IMR-90 (cell line): Measurements from ENCODE around the gene C2orf74.

Experiments
- BHLHE40 ChIP-seq: fragments of 150-350 bp; IDR thresholded peaks from 2 replicates; pipeline ENCODE4 v1.6.1; 2016; ENCODE audit warnings: mild to moderate bottlenecking, low read depth, low read length
- CHD1 ChIP-seq: IDR thresholded peaks from 2 replicates; pipeline ENCODE4 v1.6.1; 2012; ENCODE audit warnings: low read depth, low read length, improper control_type of control experiment
- CTCF ChIP-seq: conservative IDR thresholded peaks from 2 replicates; pipeline ENCODE4 v1.5.1; 2012; ENCODE audit warnings: mild to moderate bottlenecking, low read depth, low read length, improper control_type of control experiment
- ELK1 ChIP-seq: fragments of 150-350 bp; IDR thresholded peaks from 2 replicates; pipeline ENCODE4 v1.6.1; 2016; ENCODE audit warnings: low read depth, mild to moderate bottlenecking, low read length, moderate library complexity, borderline replicate concordance
- MAFK ChIP-seq: IDR thresholded peaks from 2 replicates; pipeline ENCODE4 v1.6.1; 2012; ENCODE audit warnings: low read depth, low read length, improper control_type of control experiment
- MAZ ChIP-seq: IDR thresholded peaks from 2 replicates; pipeline ENCODE4 v1.6.1; 2012; ENCODE audit warnings: low read depth, mild to moderate bottlenecking, low read length, improper control_type of control experiment, moderate library complexity, borderline replicate concordance
- NFE2L2 ChIP-seq: fragments of 150-350 bp; IDR thresholded peaks from 2 replicates; pipeline ENCODE4 v1.6.1; 2016; ENCODE audit warnings: low read depth, mild to moderate bottlenecking, low read length
- POLR2A ChIP-seq: IDR thresholded peaks from 2 replicates; pipeline ENCODE4 v1.6.1; 2012; ENCODE audit warnings: mild to moderate bottlenecking, low read depth, low read length
- RAD21 ChIP-seq: IDR thresholded peaks from 2 replicates; pipeline ENCODE4 v1.6.1; 2012; ENCODE audit warnings: low read length, improper control_type of control experiment
- RFX5 ChIP-seq: IDR thresholded peaks from 2 replicates; pipeline ENCODE4 v1.8.0; 2012; ENCODE audit warnings: low read depth, mild to moderate bottlenecking, low read length, moderate library complexity
- SMC3 ChIP-seq: fragments of 150-350 bp; IDR thresholded peaks from 2 replicates; pipeline ENCODE4 v1.6.1; 2016; ENCODE audit warnings: low read depth, mild to moderate bottlenecking, antibody characterized with exemption, low read length, moderate library complexity
- USF2 ChIP-seq: fragments of 150-350 bp; IDR thresholded peaks from 2 replicates; pipeline ENCODE4 v1.6.1; 2017; ENCODE audit warnings: mild to moderate bottlenecking, antibody characterized with exemption, low read length, low read depth

GRCh38 chr2:61205132-61205531, 43.1 kb downstream of the C2orf74 start:
- TF ChIP-seq CTCF = no peak
- no peak for TF ChIP-seq ELK1
- TF ChIP-seq RFX5 = no peak
- no peak for TF ChIP-seq USF2
- TF ChIP-seq POLR2A = no peak
- no peak for TF ChIP-seq MAFK
- TF ChIP-seq NFE2L2 = no peak
- TF ChIP-seq CHD1 = no peak
- TF ChIP-seq BHLHE40 = no peak
- TF ChIP-seq RAD21 = no peak
- no peak for TF ChIP-seq SMC3
- TF ChIP-seq MAZ = no peak
